GM18507 (cell line): Measurements from ENCODE around the gene MTIF3.

Experiments used
- DNase-seq: peaks from one replicate; pipeline ENCODE4 v3.0.0; 2011; ENCODE audit warnings: low read depth; ENCODE audit not compliant: insufficient read length; ENCODE audit errors: extremely low spot score
- FAIRE-seq: peaks from 2 replicates; lab custom pipeline; 2011; peaks lifted over from hg19 to GRCh38; lab: Jason Lieb, UNC

MTIF3 gene

GRCh38 chr13:27389891-27390290, 60.5 kb downstream of the MTIF3 start:
- DNase-seq (no peak), FAIRE-seq (no peak)

DNA sequence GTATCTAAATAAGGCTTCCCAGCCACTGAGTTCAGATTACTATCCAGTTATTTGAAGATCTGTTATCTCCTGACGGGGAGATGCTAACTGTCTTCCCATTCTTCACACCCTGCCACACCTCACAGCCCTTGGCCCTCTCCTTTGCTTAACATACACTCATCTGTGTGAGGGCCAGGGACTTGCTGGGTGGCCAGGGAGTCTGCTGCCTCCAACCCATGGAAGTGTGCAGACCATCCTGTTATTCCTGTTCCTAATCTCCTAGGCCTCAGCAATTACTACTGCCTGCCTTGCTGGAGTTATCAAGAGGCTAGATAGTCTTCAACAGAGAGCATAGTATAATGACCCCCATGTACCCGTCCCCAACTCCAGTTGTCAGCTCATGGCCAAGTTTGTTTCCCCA, 62.1 kb downstream of the MTIF3 start:
- DNase-seq (no peak), FAIRE-seq (no peak)
